Left renal cortex interstitium (tissue), 4 donors: ENCODE measurements around the gene RPRD1B. TPM values are rescaled to one million over a fixed set of nuclear protein-coding genes. Genes with fewer than 3 reads are reported as not detected.

Experiments
- DNase-seq, 4 donors: peaks; one replicate each; pipeline ENCODE4 v3.0.0-alpha.2; 2013; ENCODE audit warnings: low read depth in 4 of 4, low spot score in 2 of 4, missing footprints in 1 of 4
- polyA plus RNA-seq, 4 donors: library from polyadenylated mRNA; unstranded; fragments of 120-200 nt; gene quantifications; one replicate each; pipeline ENCODE4 v1.2.1, GENCODE V29; 2013; ENCODE audit not compliant: insufficient read length in 4 of 4

The RPRD1B gene
- polyA plus RNA-seq, 4 donors, result 35.3 to 41.6 (median 37.7) TPM

DNA sequence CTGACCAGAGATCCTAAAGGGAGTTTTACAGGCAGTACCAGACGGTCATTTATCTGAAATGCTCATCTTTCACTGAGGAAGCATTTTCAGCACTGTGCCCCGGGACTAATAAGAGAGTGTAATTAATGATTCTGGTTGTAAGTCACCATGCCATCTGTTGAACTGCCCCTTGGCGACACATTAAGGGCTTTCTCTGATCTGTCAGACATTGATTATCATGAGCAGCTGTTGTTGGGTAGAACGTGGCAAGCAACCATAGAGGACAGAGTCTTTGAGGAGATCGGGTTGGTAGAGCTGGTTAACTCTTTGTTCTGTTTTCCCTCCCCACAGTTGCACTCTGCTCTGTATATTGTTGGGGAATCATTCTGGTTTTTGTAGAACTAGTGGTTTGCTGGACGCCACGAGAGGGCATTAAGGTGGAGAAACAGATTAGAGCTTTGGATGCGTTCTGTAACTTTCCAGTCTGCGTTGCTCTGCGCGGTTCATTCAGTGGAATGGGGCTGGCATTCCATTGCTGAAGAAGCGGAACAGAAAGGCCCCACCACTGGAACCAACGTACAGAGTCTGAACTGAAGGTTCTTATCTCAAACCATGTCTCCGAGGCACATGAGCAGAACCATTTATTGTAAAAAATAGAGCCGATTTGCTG, 34.3 kb downstream of the RPRD1B start:
- DNase-seq, result no peak

DNA sequence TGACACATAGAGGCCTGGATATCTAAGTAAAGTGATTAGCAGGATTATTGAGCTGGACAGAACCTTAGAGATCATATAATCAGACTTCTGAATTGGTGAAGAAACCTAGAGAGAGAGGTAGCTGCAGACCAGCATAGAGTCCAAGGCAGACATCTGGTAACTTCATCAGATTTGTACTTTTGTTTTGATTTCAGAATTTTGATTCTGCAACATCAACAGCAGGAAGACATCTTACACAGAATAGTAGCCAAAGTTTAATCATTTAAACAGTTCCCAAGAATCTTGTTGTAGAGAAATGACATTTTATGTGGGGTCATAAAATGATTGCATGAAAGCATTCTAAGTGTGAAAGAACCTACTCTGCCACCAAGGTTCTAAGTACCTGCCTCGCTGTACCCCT, 39.4 kb downstream of the RPRD1B start:
- DNase-seq, result peak in 1 of 4 donors; percentile 28

DNA sequence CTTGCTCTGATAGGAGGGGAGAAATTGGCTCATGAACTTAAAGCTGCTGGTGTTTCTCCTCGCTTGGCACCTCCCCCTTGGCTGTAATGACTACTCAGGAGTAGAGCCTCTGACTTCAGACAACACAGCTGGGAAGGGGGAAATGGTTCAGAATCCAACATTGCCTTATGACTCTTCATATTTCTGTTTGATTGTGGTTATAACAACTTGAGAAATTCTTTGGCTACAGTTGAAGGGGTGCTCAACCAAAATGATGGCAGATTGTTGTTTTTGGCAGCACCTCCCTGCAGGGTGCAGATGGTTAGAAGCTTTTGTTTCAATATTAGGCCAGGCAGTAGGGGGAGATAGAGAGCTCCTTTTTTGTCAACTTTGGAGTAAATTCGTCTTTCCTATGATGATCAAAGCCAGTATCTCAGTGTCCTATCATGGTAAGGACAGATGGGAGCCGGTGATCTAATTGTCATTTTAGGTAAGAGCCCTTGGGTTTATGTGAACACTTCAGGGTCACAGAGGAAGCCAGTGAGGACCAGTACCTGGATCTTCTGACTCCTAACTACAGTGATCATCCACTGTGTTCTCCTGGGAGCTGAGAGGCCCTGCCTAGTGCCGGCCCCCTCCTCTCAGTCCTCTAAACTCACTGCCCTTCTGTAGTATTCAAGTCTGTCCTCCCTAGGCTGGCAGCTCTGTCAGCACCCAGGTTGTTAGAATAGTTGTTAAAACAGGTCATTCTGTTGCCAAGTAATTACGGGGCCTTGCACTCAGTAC, 39.9 kb downstream of the RPRD1B start:
- DNase-seq, result peak in 3 of 4 donors; percentile 51 to 73 (median 66)

DNA sequence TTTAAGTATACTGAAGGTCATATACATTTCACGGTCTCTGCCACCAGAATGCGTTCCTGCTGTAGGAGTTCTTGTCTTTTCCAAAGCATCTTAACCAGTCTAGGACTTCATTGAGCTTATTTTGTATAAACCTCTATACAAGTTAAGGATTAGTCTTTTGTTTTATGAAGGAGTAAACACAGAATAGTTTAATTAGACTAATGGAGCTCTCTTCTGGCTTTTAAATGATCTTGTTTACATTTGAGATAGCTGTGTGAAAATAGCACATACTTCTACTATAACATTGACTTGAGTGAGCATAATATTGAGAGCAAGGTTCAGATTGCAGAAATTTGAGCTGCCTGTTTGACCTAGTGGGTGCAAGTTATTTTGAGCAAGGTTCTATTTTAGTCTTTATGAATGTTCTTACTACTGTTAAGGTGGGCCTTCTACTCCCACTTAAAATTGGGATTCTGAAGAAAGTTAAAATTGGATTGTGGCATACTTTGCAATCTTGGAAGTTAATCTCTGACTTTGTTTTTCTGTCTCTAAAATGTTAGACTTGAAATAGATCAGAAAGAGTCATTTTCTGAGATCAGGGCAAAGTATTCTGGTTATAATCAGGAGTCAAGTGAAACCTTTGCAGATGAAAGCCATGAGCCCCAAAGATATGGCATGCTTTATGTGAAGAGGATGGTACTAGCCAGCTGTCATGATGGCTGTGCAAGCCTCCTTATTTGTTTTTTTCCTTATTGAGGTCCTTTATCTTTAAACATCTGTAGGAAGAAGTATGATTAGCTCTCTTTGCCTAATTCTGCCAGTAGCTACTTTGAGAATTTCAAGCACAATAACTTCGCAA, 41.8 kb downstream of the RPRD1B start:
- DNase-seq, result no peak

DNA sequence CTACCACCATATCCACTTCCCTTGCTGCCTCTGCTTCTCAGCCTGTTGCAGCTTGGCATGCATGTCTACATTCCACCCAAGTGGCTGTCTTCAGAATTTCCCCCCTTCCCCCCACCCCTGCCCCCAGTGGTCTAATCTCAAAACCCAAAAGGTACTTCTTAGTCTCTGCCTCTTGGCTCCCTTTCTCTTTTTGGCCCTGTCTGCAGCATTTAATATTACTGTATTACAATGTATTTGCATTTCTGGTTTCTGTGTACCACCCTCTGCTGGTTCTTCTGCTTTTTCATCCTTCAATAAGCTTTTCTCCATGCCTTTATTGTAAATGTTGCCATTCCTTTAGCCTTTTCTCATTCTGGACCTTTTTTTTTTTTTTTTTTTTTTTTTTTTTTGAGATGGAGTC, 43.0 kb downstream of the RPRD1B start:
- DNase-seq, result no peak

DNA sequence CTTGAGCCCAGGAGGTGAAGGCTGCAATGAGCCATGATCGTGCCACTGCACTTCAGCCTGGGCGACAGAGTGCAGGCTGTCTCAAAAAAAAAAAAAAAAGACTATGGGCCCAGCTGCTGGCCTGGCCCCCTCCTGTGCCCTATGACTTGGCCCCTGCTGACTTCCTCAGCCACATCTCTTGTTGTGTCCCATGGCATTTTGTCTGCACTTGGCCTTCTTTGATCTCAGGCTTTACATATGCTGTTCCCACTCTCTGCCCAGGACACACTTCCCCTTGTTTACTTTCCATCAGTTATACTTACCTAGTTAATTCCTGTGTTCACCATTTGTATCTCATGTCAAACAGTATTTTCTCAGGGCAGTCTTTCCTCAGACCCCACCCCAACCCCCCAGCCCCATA, 44.5 kb downstream of the RPRD1B start:
- no peak for DNase-seq

DNA sequence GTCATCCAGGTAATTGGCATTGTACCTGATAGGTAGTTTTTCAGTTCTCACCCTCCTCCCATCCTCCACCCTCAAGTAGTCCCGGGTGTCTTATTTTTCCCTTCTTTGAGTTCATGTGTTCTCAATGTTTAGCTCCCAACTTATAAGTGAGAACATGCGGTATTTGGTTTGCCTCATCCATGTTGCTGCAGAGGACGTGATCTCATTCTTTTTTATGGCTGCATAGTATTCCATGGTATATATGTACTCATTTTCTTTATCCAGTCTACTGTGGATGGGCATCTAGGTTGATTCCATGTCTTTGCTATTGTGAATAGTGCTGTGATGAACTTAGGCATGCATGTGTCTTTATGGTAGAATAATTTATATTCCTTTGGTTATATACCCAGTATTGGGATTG, 45.8 kb downstream of the RPRD1B start:
- DNase-seq, result no peak

DNA sequence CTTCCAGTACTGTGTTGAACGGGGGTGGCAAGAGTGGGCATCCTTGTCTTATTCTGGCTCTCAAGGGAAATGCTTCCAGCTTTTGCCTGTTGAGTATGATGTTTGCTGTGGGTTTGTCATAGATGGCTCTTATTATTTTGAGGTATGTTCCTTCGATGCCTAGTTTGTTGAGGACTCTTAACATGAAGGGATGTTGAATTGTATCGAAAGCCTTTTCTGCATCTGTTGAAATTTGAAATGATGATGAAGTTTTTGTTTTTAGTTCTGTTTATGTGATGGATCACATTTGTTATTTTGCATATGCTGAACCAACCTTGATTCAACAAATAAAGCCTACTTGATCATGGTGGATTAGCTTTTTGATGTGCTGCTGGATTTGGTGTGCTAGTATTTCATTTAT, 48.0 kb downstream of the RPRD1B start:
- no peak for DNase-seq

DNA sequence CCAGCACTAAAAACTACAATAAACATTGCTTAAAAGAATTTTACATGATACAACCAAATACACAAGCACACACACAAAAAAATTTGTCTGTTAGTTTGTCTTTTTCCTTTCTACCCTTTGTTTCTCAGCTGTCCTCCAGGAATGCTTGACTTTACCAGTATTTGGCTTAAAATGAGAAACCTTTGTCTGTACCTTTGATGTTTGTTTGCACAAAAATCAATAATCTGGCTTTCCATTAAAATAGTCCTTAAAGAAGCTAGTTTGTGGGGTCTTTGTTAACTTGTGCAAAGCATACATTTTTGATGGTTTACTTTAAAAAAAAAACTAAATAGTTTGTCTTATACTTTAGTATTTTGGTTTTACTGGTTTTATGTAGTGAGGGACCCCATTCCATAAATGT, 49.3 kb downstream of the RPRD1B start:
- DNase-seq, result no peak

DNA sequence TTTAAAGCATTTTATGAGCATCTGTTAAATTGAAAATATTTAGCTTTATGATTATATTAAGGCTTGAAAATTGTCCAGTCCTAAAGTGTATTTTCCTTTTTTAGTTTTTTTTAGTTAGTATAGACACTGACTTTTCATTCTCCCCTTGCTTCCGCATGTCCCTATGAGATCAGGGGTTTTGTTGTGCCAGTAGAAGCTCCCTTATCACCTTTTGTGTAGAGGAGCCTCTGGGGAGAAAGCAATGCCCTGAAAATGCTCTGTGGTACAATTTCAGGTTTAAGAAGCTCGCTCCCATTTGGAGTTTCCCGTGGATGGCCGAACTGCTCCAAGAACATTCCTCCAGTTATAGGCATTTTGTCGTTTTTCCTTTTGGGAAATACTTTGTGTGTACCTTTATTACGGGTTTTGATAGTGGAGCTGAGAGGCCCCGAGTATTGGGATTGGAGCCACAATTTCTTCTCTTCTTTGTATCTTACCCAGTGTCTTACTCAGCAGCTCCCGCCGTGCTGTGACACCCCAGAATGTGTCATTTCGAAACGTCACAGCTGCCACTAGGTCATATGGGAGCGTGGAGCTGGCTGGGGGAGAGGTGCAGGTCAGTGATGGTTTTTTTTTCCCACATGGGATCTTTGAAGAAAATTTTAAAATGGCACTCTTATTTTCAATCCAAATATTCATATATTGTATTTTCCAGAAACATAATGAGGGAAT, 49.9 kb downstream of the RPRD1B start:
- DNase-seq, result no peak

DNA sequence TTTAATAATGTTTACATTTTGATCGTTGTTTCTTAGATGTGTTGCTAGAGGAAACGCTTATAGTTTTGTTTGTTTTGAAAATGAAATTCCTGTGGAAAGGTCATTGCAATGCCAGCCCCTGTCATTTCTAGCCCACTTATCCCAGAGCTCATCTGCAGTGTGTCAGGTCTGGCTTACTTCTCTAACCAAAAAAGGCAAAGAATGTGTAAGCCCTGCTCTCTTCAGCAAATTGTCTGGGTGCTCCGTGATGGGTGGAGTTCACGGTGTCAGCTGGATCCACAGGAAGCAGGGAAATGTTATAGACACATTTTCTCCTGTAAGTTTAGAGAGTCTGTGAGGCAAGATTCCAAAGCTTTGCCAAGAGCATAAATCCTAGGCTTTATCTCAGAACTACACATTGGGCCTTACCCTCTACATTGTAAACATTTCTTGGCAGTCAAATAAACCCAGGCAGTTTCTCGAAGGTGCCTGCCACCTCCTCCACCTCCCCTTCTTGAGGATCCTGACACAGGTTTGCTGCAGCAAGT, 50.9 kb downstream of the RPRD1B start:
- DNase-seq, result no peak

DNA sequence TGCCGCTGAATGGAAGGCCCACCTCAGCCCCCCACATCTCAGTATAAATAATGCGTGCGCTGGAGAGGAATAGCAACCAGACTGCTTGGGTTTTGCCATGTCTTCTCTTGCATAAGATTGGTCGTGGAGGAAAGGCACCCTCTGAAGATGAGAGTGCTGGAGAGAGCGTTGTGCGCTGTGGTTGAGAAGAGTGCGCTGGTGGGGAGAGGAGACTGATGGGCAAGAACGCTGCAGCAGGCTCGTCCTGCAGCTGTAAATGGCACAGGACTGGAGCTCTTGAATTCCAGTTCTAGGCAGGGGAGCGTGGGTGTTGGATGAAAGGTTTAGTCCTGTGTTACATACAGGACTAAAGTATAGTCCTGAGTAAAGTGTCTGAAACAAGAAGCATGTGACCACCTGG, 51.5 kb downstream of the RPRD1B start:
- DNase-seq, result no peak

DNA sequence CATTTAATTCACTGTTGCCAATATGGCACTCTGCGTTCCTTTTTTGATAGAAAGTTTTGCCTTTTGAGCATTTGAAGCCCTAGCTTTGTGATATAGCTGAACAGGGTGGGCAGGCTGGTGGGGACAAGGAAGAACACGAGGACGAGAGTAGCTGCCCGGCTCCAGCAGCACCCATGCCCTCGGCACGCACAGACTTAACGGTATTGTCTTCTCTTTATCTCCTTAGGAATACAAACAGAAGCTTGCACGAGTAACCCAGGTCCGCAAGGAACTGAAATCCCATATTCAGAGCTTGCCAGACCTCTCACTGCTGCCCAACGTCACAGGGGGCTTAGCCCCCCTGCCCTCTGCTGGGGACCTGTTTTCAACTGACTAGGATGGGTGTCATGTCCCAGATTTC, 56.0 kb downstream of the RPRD1B start:
- DNase-seq, result no peak

DNA sequence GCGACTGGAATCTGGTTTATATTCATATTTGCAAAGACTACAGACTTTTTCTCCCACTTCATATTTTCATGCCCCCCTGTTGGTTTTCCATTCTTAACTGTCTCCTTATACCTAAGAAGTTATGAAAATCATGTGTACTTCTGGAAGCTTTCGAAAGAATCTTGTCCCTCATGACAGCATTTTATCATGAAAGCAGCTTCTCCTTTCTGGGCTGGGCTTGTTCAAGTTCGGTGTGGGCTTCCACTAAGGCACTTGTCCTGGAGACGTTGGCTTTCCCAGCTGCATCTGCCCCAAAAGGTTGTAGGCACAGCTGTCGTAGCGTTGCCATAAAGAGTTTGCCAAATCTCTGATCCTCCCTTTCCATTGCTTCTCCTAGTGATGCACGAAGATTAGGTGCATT, 56.5 kb downstream of the RPRD1B start:
- DNase-seq, result no peak

DNA sequence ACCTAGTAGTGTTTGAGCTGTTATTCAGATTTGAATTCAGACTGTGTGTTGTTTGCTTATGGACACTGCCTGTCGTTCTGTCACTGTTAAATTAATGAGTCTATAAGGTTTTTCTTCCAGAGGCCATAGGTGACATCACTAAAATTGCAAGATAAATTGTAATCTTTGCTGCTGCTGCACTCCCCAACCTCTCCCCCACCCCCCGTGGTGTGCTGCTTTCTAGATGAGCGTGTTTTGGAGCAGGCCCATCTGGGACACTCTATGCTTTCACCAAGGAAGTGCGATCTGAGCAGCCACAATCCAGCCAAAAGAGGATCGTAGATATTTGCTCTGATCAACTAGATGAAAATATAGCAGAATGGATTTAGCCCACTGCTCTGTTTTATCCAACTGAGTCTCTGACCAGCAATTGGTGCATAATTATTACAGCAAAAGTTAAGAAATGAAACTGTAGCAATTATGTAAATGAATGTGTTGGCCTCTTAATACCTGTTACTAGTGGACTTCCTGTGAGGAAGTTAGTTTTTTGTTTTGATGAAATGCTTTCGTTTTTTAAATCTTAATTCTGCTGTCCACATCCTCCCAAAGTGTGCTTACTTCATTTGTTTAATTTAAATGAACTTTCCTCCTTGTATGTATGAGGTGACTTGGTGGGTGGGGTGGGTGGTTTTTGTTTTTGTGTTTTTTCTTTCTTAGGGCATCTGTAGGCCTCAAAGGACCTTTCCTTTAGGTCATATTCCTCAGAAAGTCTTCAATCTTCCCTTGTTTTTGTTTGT, 58.1 kb downstream of the RPRD1B start:
- no peak for DNase-seq

DNA sequence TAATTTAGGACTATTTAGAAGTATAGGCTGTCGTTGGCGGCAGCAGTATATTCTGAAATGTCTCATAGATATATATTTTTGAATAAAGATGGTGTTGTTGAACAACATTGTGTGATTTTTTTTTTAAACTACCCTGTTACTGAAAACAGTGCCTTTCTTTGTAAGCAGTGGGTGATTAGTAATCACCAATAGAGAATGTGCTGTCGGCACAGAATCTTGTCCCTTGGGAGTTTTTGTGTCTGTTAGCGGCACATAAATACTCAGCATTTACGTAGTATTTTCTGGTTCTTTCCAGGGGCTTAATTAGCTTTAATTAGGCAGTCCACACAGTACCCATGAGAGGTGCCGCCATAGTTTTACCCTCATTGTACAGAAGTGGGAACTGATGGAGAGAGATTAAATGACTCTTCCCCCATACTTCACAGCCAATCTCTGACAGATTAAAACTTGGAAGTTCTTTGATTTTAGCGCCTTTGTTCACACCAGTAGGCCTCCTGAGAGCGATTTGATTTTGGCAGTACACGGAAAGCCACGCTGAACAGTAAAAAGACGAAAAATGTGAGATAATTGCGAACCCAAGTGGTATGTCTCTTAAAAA, 58.8 kb downstream of the RPRD1B start:
- DNase-seq, result no peak

DNA sequence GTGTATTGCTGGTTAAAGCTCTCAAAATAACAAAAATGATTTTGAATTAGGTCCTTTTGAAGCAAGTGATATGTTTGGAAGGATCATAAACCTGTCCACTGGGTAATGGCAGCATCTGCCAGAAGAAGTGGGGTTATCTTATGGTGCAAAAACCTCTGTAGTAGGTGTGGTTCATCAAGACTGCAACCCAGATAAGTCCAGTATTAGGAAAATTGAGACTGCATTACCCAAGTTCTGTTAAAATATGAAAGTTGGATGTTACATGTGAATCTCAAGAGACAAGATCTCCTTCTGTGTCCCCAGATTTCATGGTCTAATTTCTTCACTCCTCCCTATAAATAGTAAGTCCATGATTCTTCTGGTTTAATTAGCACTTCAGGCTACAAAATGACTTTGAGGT, 59.4 kb downstream of the RPRD1B start:
- DNase-seq, result no peak

DNA sequence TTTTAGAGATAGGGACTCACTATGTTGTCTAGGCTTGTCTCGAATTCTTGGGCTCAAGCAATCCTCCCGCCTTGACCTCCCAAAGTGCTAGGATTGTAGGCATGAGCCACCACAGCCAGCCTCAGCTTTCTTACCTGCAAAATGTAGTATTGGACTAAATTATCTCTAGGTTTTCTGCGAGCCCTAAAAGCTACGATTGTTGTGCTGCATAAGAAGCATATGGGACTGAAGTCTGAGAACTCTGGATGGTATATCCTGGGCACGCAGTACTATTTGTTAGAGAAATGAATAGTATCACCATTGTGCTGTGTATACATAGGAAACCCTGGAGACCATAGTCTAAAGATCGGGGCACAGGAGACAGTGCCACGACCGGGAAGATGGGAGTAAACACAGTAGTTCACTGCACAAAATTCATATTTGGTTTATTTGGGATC, 60.1 kb downstream of the RPRD1B start:
- DNase-seq, result no peak

DNA sequence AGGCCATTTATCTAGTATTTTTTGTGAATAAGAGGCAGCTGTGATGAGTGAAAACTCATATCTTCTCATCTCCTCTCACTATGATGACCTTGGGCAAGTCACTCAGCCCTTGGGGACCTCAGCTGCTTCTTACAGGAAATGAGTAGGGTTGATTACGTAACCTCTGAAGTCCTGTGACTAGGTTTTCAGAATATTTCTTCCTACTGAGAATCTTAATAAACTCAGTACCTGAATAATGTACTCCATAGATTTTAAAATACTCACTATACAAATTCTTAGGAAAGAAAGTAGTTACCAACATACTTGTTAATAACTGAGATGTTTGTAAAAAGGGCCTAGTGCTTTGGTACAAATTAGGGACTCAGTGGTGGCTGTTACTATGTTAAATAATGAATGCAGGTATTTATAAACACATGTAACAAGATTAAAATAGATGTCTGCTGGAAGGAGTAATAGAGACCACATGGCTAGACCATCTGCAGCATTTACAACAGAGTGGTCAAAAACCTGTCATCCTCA, 60.9 kb downstream of the RPRD1B start:
- DNase-seq, result no peak
